Kidney epithelial cell (primary cell): ENCODE measurements around the gene DOCK9. TPM values are rescaled to one million over a fixed set of nuclear protein-coding genes. Genes with fewer than 3 reads are reported as not detected.

Experiments
- DNase-seq: peaks from one replicate; pipeline ENCODE4 v3.0.0-alpha.2; 2010; ENCODE audit warnings: low read depth
- H3K27me3 ChIP-seq: 2 replicates; pipeline ENCODE4 v1.6.0; 2011; ENCODE audit warnings: low read length; ENCODE audit not compliant: control insufficient read depth, insufficient read depth
- H3K36me3 ChIP-seq: 2 replicates; pipeline ENCODE4 v1.5.1; 2011; ENCODE audit warnings: low read length; ENCODE audit not compliant: control insufficient read depth, insufficient read depth
- H3K4me3 ChIP-seq: 2 replicates; pipeline ENCODE4 v1.5.1; 2011; ENCODE audit warnings: low read depth, mild to moderate bottlenecking, control low read depth, low read length
- total RNA-seq: library from RNA; depleted of rRNA; stranded (reverse); fragments of >200 nt; gene quantifications from 2 replicates; pipeline ENCODE4 v1.2.3, GENCODE V29; 2015
- TF ChIP-seq, protein P1 (sequence below): IDR thresholded peaks from 2 replicates; pipeline ENCODE4 v1.5.1; 2011; ENCODE audit warnings: mild to moderate bottlenecking, moderate library complexity, low read length, control low read depth, inconsistent platforms; ENCODE audit not compliant: insufficient read depth, poor library complexity, severe bottlenecking

Gene DOCK9
- total RNA-seq, 1 donor from 2014 or later: 226 TPM

DNA sequence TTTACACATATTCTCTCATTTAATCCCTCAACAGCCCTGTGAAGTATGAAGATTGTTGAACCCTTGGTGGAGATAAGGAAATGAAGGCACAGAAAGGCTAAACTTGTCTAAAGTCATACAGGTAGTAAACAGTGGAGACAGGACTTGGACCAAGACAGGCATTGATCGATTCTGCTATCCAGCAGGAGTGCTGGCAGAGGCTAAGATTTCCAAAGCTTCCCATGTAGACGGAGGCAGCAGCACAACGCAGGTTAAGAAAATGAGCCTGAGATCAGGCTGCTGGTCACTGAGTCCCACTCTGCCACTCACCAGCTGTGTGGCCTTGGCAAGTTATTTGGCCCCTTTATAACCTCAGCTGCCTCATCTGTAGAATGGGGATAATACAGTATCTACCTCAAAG lies 140.0 kb downstream of the DOCK9 start:
- no peaks in the 10 kb centered on the region for H3K27me3 ChIP-seq
- no peaks in the 10 kb centered on the region for H3K36me3 ChIP-seq
- no peak for DNase-seq
- H3K4me3 ChIP-seq: no peak overlapping the region
- TF ChIP-seq, protein P1, sequence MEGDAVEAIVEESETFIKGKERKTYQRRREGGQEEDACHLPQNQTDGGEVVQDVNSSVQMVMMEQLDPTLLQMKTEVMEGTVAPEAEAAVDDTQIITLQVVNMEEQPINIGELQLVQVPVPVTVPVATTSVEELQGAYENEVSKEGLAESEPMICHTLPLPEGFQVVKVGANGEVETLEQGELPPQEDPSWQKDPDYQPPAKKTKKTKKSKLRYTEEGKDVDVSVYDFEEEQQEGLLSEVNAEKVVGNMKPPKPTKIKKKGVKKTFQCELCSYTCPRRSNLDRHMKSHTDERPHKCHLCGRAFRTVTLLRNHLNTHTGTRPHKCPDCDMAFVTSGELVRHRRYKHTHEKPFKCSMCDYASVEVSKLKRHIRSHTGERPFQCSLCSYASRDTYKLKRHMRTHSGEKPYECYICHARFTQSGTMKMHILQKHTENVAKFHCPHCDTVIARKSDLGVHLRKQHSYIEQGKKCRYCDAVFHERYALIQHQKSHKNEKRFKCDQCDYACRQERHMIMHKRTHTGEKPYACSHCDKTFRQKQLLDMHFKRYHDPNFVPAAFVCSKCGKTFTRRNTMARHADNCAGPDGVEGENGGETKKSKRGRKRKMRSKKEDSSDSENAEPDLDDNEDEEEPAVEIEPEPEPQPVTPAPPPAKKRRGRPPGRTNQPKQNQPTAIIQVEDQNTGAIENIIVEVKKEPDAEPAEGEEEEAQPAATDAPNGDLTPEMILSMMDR: no peak

DNA sequence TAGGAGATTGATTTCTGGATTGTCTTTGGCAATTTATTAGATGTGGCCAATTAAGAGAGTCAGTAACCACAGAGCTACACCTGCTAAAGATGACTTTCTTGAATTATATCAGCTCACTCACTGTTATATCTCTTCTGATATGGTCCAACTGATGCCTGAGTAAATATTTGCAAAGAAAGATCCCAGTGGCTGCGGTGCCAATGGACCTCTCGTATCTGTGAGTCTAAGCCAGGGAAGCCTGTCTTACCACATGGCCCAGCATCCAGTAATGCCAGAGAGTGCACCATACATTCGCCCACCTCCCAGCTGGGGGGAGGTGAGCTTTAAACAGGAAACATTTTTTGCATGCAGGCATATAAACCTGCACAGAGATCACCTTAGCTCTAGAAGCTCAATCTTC lies 142.7 kb downstream of the DOCK9 start:
- no peak for DNase-seq
- Histone ChIP-seq H3K4me3 (no peak overlapping the region), H3K36me3 (no peaks in the 10 kb centered on the region), H3K27me3 (no peaks in the 10 kb centered on the region)
- TF ChIP-seq, protein P1: no peak

DNA sequence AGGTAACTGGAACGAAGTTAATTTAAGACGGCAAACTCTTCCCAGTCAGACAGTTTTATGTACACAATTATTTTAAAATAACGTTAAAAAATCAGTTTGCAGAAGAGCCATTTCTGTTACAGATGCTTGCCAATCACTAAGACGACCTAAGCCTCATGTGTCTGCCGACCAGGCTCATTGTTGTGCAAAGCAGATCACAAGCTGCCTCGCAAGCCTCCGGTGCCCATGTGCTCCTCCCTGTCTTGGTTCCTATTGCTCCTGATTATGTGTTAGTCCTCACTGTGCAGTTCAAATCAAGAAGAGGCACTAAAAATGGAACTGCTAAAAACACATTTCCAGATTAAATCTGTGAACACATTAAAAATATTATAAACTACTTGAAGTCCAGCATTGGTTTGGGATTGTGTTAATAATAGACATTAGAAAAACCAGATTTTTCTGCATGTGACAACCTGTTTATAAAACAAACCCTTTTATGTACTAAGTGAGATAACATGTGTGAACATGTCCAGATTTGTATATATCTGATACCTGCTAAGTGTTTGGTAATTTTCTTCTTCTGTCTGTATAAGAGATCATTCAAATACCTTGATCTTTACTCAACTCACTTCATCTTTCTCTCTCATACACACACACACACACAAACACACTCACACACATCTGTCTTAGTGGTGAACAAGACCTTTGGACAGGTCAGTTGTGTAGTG lies 143.5 kb downstream of the DOCK9 start:
- Histone ChIP-seq H3K36me3 (no peaks in the 10 kb centered on the region), H3K4me3 (no peak overlapping the region), H3K27me3 (no peaks in the 10 kb centered on the region)
- no peak for DNase-seq
- TF ChIP-seq, protein P1: no peak

DNA sequence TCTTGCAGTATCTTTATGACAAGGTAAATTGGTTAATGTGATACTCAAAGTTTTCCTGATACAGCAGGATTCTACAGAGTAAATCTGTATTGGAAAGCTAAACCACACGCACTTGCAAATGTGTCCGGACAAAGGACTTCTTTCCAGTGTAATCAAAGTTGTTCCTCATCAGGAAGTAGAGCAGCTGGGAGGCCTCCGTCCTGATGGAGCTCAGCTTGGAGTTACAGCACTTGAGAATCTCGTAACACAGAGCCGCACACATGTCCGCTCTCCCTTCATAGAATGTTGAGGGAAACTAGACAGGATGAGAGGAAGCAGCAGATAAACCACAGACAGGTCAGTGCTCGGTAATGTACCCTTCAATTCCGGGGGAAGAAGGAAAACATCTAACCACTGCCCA lies 146.6 kb downstream of the DOCK9 start:
- DNase-seq: no peak
- Histone ChIP-seq H3K27me3 (no peaks in the 10 kb centered on the region), H3K4me3 (no peak overlapping the region), H3K36me3 (no peaks in the 10 kb centered on the region)
- TF ChIP-seq, protein P1: no peak

DNA sequence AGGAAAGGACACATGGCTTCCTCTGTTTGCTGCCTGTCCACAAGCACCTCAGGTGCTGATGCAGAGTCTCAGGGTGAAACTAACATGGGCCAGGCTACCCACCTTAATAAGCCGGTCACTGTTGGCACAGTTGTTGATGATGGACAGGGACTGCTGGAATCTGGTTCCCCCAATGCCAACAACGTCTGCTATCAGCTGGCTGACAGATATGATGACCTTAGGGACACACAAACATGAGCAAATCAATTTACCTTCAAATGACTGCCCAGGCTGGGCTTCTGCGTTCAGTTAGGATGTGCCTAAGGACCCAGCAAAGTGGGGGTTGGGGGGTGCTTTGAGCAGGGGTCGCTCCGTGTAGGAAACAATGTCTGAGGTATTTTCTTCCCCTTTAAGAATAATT lies 148.3 kb downstream of the DOCK9 start:
- TF ChIP-seq, protein P1: no peak
- DNase-seq: no peak
- H3K36me3 ChIP-seq: no peaks in the 10 kb centered on the region
- H3K4me3 ChIP-seq: no peak overlapping the region
- no peaks in the 10 kb centered on the region for H3K27me3 ChIP-seq

DNA sequence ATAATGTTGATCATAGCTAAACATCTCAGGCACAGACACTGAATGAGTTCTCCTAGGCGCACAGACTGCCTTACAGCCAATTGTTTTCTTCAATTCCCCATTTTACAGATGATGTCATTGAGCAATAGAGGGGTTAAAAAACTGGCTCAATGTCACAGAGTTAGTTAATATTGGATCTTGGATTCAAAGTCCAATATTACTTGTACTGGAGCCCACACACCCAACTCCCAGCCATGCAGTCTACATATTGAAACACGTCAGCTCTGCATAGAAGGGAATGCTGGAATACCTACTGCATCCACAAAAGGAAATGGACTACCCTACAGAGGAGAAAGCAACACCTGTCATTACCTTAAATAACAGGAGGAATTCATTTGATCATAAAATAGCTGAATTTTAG lies 149.2 kb downstream of the DOCK9 start:
- no peak overlapping the region for H3K4me3 ChIP-seq
- H3K36me3 ChIP-seq: no peaks in the 10 kb centered on the region
- TF ChIP-seq, protein P1: no peak

More for the DNA sequence above, 149.2 kb downstream of the DOCK9 start:
- H3K27me3 ChIP-seq: no peaks in the 10 kb centered on the region
- no peak for DNase-seq
